ENCODE measurements around the gene TRIM13. TPM values are rescaled to one million over a fixed set of nuclear protein-coding genes. Genes with fewer than 3 reads are reported as not detected.

The TRIM13 gene
- total RNA-seq, 4 donors from 2014 or later, result 19.7 to 54.5 (median 31.0) TPM

GRCh38 chr13:49954674-49955455 is 42.0 kb upstream of the TRIM13 start:
- H3K4me1 ChIP-seq, result no peaks in the 10 kb centered on the region
- intact Hi-C loops (cut with DNase I; ENCODE audit: low total_unique reads), result no loop called here
- no peak for DNase-seq
- H3K36me3 ChIP-seq, result no peaks in the 10 kb centered on the region
- H3K27me3 ChIP-seq, result no peaks in the 10 kb centered on the region
- H3K9me3 ChIP-seq, result peaks cover 0 to 10% of the 10 kb centered on the region in 2 donors
- H3K4me3 ChIP-seq, result no peak overlapping the region
- no peak overlapping the region for H3K27ac ChIP-seq
- TF ChIP-seq POLR2A (IDR thresholded peaks at IDR 0.05), result no peak
- no peak for TF ChIP-seq CTCF (IDR thresholded peaks at IDR 0.05)

GRCh38 chr13:49956131-49956530 is 40.7 kb upstream of the TRIM13 start:
- no peak for DNase-seq
- intact Hi-C loops (cut with DNase I; ENCODE audit: low total_unique reads), result no loop called here
- Histone ChIP-seq H3K27me3 (no peaks in the 10 kb centered on the region), H3K4me1 (no peaks in the 10 kb centered on the region), H3K27ac (no peak overlapping the region), H3K4me3 (no peak overlapping the region), H3K9me3 (peaks cover 0 to 10% of the 10 kb centered on the region in 2 donors), H3K36me3 (no peaks in the 10 kb centered on the region)
- no peak for TF ChIP-seq CTCF (IDR thresholded peaks at IDR 0.05)
- TF ChIP-seq POLR2A (IDR thresholded peaks at IDR 0.05), result no peak

- intact Hi-C loops (cut with DNase I; ENCODE audit: low total_unique reads), result no loop called here
- DNase-seq, result no peak
- H3K27ac ChIP-seq, result no peak overlapping the region
- no peak overlapping the region for H3K4me3 ChIP-seq
- no peaks in the 10 kb centered on the region for H3K36me3 ChIP-seq
- H3K4me1 ChIP-seq, result no peaks in the 10 kb centered on the region
- no peaks in the 10 kb centered on the region for H3K27me3 ChIP-seq
- TF ChIP-seq POLR2A (IDR thresholded peaks at IDR 0.05) (no peak), CTCF (IDR thresholded peaks at IDR 0.05) (no peak)
- peaks cover 0 to 10% of the 10 kb centered on the region in 2 donors for H3K9me3 ChIP-seq
Observed at GRCh38 chr13:49958321-49958720, 38.5 kb upstream of the TRIM13 start.

GRCh38 chr13:49967456-49967855 is 29.4 kb upstream of the TRIM13 start:
- Histone ChIP-seq H3K36me3 (no peaks in the 10 kb centered on the region), H3K9me3 (no peaks in the 10 kb centered on the region), H3K4me3 (no peak overlapping the region), H3K27me3 (no peaks in the 10 kb centered on the region), H3K4me1 (no peaks in the 10 kb centered on the region), H3K27ac (no peak overlapping the region)
- DNase-seq, result no peak
- TF ChIP-seq POLR2A (IDR thresholded peaks at IDR 0.05) (no peak), CTCF (IDR thresholded peaks at IDR 0.05) (no peak)
- intact Hi-C loops (cut with DNase I; ENCODE audit: low total_unique reads), result no loop called here

- no peaks in the 10 kb centered on the region for H3K36me3 ChIP-seq
- H3K9me3 ChIP-seq, result no peaks in the 10 kb centered on the region
- no peaks in the 10 kb centered on the region for H3K27me3 ChIP-seq
- TF ChIP-seq CTCF (IDR thresholded peaks at IDR 0.05) (no peak), POLR2A (IDR thresholded peaks at IDR 0.05) (no peak)
- no peak overlapping the region for H3K27ac ChIP-seq
- intact Hi-C loops (cut with DNase I; ENCODE audit: low total_unique reads), result no loop called here
- H3K4me1 ChIP-seq, result no peaks in the 10 kb centered on the region
- no peak for DNase-seq
- H3K4me3 ChIP-seq, result no peak overlapping the region
Observed at GRCh38 chr13:49972709-49973108, 24.1 kb upstream of the TRIM13 start.

Data from uterus (tissue), 4 donors.